Lower leg skin (tissue), 3 donors: ENCODE measurements around the gene SHROOM3.

Experiments used
- POLR2A ChIP-seq, 2 donors: fragments of 450-650 bp; IDR thresholded peaks; one replicate each; pipeline ENCODE4 v1.6.1; 2016 to 2017; ENCODE audit warnings: antibody characterized with exemption in 2 of 2, mild to moderate bottlenecking in 1 of 2, moderate library complexity in 1 of 2
- TF ChIP-seq, protein P1 (sequence below), 3 donors: fragments of 450-650 bp; IDR thresholded peaks; one replicate each; pipeline ENCODE4 v1.5.1; 2016; ENCODE audit warnings: antibody characterized with exemption in 3 of 3, mild to moderate bottlenecking in 3 of 3, moderate library complexity in 2 of 3

DNA sequence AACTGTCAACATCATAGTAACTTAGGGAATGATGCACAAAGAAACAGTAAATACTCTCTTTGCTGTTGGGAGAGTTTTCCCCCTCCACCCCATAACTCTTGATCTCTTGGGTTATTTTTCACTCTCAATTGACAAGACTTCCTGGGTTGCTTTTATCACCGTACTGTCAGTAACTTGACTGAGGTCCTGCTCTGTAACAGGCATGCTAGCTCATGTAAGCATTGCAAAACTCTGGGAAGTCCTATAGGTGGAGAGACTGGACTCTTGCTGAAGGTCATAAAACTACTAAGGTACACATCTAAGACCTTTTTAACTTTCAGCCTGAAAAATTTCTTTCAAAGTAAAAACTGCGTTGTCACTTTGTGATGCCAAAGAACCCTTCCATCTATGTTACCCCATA lies 10.9 kb downstream of the SHROOM3 start:
- TF ChIP-seq, protein P1, sequence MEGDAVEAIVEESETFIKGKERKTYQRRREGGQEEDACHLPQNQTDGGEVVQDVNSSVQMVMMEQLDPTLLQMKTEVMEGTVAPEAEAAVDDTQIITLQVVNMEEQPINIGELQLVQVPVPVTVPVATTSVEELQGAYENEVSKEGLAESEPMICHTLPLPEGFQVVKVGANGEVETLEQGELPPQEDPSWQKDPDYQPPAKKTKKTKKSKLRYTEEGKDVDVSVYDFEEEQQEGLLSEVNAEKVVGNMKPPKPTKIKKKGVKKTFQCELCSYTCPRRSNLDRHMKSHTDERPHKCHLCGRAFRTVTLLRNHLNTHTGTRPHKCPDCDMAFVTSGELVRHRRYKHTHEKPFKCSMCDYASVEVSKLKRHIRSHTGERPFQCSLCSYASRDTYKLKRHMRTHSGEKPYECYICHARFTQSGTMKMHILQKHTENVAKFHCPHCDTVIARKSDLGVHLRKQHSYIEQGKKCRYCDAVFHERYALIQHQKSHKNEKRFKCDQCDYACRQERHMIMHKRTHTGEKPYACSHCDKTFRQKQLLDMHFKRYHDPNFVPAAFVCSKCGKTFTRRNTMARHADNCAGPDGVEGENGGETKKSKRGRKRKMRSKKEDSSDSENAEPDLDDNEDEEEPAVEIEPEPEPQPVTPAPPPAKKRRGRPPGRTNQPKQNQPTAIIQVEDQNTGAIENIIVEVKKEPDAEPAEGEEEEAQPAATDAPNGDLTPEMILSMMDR (IDR thresholded peaks at IDR 0.05) = no peak
- TF ChIP-seq POLR2A (IDR thresholded peaks at IDR 0.05) = no peak
